ENCODE results near the gene PTPN9. TPM values are rescaled to one million over a fixed set of nuclear protein-coding genes. Genes with fewer than 3 reads are reported as not detected.

The PTPN9 gene
- total and polyA plus RNA-seq, 10 of the 15 experiments (the other 5 are each of a cell fraction or from before 2014, with no cell fraction given), result 7.8 to 29.1 (median 18.5) TPM

DNA sequence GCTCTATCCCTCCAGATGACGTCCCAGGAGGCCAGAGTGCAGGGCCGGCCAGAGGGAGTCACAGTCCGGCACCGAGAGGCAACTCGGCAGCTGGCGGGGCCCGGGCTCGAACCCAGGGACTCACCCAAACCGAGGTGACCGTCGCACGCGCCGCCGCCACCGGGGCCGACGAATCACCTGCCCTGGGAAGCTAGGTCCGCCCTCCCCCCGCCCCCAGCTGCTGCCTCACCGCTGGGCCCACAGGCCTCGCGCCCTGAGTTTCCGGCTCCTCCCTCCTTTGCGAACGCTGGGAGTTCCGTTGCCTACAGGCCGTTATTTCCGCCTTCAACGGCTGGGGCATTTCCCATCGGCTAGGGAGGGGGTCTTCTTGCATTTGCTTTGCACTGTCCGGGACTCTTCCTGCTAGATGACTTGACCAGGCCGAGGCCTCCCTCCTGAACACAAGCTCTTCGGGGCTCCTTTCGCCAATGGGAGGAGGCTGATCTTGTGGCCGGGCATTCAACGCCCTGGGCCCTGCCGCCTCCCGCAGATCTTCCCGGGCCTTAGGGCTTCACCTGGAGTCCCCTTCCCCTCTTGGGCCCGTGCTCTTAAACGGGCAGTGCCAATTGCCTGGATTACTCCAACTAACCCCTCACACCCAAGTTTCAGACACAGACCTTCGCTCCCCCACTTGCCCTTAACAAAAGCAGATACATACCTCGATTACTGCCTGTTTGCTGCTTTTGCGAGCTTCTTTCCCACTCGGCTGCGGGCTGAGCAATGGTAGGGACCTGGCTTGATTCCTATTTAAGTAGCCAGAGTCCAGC is 46.6 kb upstream of the PTPN9 start, which contains the start of gene SNUPN (continued):
- TF ChIP-seq, protein P1, sequence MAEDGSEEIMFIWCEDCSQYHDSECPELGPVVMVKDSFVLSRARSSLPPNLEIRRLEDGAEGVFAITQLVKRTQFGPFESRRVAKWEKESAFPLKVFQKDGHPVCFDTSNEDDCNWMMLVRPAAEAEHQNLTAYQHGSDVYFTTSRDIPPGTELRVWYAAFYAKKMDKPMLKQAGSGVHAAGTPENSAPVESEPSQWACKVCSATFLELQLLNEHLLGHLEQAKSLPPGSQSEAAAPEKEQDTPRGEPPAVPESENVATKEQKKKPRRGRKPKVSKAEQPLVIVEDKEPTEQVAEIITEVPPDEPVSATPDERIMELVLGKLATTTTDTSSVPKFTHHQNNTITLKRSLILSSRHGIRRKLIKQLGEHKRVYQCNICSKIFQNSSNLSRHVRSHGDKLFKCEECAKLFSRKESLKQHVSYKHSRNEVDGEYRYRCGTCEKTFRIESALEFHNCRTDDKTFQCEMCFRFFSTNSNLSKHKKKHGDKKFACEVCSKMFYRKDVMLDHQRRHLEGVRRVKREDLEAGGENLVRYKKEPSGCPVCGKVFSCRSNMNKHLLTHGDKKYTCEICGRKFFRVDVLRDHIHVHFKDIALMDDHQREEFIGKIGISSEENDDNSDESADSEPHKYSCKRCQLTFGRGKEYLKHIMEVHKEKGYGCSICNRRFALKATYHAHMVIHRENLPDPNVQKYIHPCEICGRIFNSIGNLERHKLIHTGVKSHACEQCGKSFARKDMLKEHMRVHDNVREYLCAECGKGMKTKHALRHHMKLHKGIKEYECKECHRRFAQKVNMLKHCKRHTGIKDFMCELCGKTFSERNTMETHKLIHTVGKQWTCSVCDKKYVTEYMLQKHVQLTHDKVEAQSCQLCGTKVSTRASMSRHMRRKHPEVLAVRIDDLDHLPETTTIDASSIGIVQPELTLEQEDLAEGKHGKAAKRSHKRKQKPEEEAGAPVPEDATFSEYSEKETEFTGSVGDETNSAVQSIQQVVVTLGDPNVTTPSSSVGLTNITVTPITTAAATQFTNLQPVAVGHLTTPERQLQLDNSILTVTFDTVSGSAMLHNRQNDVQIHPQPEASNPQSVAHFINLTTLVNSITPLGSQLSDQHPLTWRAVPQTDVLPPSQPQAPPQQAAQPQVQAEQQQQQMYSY (CRISPR knock-in tag; IDR thresholded peaks at IDR 0.05), result no peak
- TF ChIP-seq ZNF207 (IDR thresholded peaks at IDR 0.05; ENCODE audit: borderline replicate concordance) (0 out of 2 replicates have a peak, but pooled peaks have one; percentile 28), RCOR1 (conservative IDR thresholded peaks at IDR 0.05; ENCODE audit: low read depth, low read length) (peak; percentile 84; the same call in 1 of the 2 replicates), NBN (IDR thresholded peaks at IDR 0.05) (peak; percentile 94), ZNF622 (IDR thresholded peaks at IDR 0.05) (no peak), BCL11A (IDR thresholded peaks at IDR 0.05; ENCODE audit: low read depth, low read length) (no peak), TCF12 (IDR thresholded peaks at IDR 0.05; ENCODE audit: low read depth, low read length) (peak; percentile 88; the same call in 1 of the 2 replicates), CHD1 (IDR thresholded peaks at IDR 0.05; ENCODE audit: low read depth, low read length) (0 out of 2 replicates have a peak, but pooled peaks have one; percentile 49), JUND (IDR thresholded peaks at IDR 0.05; ENCODE audit: low read depth, low read length) (no peak; the same call in 1 of the 2 replicates), MYB (IDR thresholded peaks at IDR 0.05; ENCODE audit: borderline replicate concordance, low read depth, low read length) (peak; percentile 55; the same call in 1 of the 2 replicates), NFXL1 (IDR thresholded peaks at IDR 0.05; ENCODE audit: borderline replicate concordance) (no peak), ASH2L (IDR thresholded peaks at IDR 0.05; ENCODE audit: borderline replicate concordance, low read depth) (no peak), FOXM1 (IDR thresholded peaks at IDR 0.05; ENCODE audit: low read depth, low read length) (no peak), TCF3 (IDR thresholded peaks at IDR 0.05; ENCODE audit: borderline replicate concordance, insufficient read depth, low read depth, low read length) (peak; percentile 95), CHD2 (IDR thresholded peaks at IDR 0.05; ENCODE audit: borderline replicate concordance, low read depth, low read length) (peak; percentile 75), CEBPB (IDR thresholded peaks at IDR 0.05; ENCODE audit: borderline replicate concordance in 1 of 2, low read depth in 2 of 2, low read length in 2 of 2) (no peak), STAT1 (conservative IDR thresholded peaks at IDR 0.05) (no peak), BHLHE40 (IDR thresholded peaks at IDR 0.05; ENCODE audit: borderline replicate concordance in 1 of 2, low read depth in 2 of 2, low read length in 1 of 2) (peak; percentile 91 to 98), SREBF2 (IDR thresholded peaks at IDR 0.05; ENCODE audit: low read length) (no peak), IKZF2 (IDR thresholded peaks at IDR 0.05) (peak; percentile 42 to 51; a peak in 3 of 4 replicates), ZNF217 (IDR thresholded peaks at IDR 0.05) (peak; percentile 90), DPF2 (IDR thresholded peaks at IDR 0.05) (peak; percentile 29; the same call in 1 of the 2 replicates)
- TF ChIP-seq, protein P2, sequence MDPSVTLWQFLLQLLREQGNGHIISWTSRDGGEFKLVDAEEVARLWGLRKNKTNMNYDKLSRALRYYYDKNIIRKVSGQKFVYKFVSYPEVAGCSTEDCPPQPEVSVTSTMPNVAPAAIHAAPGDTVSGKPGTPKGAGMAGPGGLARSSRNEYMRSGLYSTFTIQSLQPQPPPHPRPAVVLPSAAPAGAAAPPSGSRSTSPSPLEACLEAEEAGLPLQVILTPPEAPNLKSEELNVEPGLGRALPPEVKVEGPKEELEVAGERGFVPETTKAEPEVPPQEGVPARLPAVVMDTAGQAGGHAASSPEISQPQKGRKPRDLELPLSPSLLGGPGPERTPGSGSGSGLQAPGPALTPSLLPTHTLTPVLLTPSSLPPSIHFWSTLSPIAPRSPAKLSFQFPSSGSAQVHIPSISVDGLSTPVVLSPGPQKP (IDR thresholded peaks at IDR 0.05; ENCODE audit: low read depth, low read length), result peak; percentile 88
- TF ChIP-seq, protein P3, sequence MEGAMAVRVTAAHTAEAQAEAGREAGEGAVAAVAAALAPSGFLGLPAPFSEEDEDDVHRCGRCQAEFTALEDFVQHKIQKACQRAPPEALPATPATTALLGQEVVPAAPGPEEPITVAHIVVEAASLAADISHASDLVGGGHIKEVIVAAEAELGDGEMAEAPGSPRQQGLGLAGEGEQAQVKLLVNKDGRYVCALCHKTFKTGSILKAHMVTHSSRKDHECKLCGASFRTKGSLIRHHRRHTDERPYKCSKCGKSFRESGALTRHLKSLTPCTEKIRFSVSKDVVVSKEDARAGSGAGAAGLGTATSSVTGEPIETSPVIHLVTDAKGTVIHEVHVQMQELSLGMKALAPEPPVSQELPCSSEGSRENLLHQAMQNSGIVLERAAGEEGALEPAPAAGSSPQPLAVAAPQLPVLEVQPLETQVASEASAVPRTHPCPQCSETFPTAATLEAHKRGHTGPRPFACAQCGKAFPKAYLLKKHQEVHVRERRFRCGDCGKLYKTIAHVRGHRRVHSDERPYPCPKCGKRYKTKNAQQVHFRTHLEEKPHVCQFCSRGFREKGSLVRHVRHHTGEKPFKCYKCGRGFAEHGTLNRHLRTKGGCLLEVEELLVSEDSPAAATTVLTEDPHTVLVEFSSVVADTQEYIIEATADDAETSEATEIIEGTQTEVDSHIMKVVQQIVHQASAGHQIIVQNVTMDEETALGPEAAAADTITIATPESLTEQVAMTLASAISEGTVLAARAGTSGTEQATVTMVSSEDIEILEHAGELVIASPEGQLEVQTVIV (IDR thresholded peaks at IDR 0.05; ENCODE audit: borderline replicate concordance, partially characterized antibody), result peak; percentile 84
